Measurements from ENCODE around the gene SPIN2A.
"Not testable (repeated sequence)": the region's sequence is repeated elsewhere in the genome, so short reads cannot be mapped to it uniquely, and the experiment has no call there.

Gene SPIN2A

DNA sequence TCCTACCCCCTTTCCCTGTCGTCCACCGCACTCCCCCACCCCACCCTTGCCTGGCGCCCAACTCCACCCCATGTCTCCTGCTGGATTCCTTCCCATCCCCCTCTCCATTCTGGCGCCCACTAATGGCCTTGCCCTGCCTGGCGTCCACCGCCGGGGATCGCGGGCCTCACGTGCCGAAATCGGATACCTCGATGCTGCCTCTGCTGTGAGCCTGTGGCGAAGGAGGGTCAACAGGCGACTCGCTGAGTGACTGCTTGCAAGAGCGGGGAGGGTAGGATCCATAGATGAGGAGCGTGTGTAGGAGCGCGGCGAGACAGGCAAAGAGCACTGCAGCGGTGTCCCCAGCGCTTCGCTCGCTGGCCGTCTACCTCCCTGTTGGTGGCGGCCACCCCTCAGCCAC lies at the start of gene SPIN2A:
TSS of gene SPIN2A (minus strand) at position 325 of the 400 bp plus-strand sequence. CDS start 800 bp downstream, outside the sequence.
- H3K4me3 ChIP-seq (ENCODE audit: low read depth, low read length): not testable (repeated sequence)

DNA sequence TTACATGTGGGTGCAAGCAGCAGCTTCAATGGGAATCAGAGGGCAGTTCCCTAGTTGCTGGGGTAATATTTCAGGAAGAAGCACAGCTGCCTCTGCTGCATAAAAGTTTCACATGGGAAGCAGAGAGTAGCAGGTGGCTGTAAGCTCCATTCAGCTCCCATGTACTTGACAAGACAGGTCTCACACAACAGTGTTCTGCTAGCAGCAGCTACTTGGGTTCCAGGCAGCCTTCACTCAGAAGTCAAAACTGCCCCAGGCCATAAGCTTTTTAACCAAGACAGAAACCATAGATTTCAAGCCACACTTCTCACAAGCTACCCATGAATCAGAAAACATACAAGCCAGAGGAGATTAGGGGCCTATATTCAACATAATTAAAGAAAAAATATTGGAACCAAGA lies 41.4 kb upstream of the SPIN2A start:
- no peak overlapping the region for H3K4me3 ChIP-seq (ENCODE audit: low read depth, low read length)
- TF ChIP-seq, protein P1, sequence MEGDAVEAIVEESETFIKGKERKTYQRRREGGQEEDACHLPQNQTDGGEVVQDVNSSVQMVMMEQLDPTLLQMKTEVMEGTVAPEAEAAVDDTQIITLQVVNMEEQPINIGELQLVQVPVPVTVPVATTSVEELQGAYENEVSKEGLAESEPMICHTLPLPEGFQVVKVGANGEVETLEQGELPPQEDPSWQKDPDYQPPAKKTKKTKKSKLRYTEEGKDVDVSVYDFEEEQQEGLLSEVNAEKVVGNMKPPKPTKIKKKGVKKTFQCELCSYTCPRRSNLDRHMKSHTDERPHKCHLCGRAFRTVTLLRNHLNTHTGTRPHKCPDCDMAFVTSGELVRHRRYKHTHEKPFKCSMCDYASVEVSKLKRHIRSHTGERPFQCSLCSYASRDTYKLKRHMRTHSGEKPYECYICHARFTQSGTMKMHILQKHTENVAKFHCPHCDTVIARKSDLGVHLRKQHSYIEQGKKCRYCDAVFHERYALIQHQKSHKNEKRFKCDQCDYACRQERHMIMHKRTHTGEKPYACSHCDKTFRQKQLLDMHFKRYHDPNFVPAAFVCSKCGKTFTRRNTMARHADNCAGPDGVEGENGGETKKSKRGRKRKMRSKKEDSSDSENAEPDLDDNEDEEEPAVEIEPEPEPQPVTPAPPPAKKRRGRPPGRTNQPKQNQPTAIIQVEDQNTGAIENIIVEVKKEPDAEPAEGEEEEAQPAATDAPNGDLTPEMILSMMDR (IDR thresholded peaks at IDR 0.05; ENCODE audit: low read depth, low read length): no peak

DNA sequence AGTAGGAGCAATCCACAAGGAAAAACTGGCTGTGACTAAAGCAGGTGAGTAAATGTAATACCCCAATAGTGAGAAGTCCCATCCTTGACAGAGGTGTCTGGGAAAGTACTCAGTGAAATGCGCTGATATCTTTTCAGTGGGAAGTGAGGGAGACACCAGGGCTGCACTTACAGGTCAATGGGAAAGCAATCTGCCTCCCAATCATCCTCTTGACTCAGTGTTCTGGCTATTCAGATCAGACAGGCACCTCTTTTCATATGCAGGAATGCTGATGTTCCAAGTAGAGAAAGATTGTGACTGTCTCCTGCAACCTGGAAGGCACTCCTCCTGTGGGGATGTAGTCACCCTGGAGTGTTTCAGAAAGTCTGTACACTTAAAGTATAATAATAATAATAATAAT lies 39.9 kb upstream of the SPIN2A start:
- TF ChIP-seq, protein P1 (IDR thresholded peaks at IDR 0.05; ENCODE audit: low read depth, low read length): no peak
- no peak overlapping the region for H3K4me3 ChIP-seq (ENCODE audit: low read depth, low read length)

DNA sequence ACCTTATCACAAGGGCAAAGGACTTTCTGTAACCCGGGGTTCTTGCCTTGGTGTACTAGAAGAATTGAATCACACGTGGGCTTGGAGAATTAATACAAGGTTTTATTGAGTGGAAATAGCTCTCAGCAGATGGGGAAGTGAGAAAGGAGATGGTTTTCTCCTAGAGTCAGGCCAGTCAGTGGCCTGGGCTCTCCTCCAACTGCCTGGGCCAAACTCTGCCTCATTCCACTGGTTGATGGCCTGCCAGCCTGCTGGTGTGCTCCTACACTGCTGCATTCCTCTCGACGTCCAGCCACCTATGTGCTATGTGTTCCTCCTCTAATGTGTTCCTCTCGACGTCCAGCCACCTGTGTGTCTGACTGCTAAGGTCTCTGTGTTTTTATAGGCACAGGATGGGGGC lies 35.3 kb upstream of the SPIN2A start:
- TF ChIP-seq, protein P1 (IDR thresholded peaks at IDR 0.05; ENCODE audit: low read depth, low read length): no peak

DNA sequence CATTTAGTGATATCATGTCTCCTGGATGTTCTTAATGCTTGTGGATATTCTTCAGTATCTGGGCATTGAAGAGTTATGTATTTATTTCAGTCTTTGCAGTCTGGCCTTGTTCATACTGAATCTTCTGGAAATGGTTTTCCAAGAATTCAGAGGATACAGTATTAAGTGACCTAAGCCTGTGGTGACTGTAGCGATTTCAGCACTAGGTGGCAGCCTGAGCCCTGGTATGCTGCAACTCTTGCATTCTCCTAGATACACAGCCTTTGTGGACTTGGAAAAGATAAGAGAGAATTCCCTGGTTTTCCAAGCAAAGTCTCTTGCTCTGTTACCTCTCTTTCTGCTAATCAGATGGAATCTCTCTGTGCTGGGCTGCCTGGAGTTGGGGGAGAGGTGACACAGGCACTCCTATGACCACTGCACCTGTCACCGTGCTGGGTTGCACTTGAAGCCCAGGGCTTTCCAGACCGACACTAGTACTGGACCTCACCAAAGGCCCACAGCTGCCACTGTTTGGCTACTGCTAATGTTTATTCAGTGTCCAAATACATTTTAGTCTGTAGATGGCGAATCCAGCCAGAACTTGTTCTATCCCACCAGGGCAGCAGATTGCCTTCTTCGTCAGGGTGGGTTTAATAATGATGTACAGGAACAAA lies 19.3 kb upstream of the SPIN2A start:
- TF ChIP-seq, protein P1 (IDR thresholded peaks at IDR 0.05; ENCODE audit: low read depth, low read length): no peak
- no peak overlapping the region for H3K4me3 ChIP-seq (ENCODE audit: low read depth, low read length)

More for the DNA sequence above, 35.3 kb upstream of the SPIN2A start:
- H3K4me3 ChIP-seq (ENCODE audit: low read depth, low read length): no peak overlapping the region

DNA sequence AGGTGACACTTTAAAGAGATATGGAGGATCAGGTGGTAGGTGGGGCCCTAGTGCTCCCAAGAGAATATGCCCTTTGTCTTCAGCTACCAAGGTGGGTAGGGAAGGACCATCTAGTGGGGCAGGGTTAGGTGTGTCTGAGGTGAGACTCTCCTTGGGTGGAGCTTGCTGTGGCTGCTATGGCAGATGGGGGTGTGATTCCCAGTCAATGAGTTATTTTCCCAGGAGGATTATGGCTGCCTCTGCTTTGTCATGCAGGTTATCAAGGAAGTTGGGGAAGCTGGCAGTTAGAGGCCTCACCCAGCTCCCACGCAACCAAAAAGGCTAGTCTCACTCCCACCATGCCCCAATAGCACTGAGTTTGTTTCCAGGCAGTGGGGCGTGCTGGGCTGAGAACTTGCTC lies 18.0 kb upstream of the SPIN2A start:
- no peak overlapping the region for H3K4me3 ChIP-seq (ENCODE audit: low read depth, low read length)
- TF ChIP-seq, protein P1 (IDR thresholded peaks at IDR 0.05; ENCODE audit: low read depth, low read length): no peak

DNA sequence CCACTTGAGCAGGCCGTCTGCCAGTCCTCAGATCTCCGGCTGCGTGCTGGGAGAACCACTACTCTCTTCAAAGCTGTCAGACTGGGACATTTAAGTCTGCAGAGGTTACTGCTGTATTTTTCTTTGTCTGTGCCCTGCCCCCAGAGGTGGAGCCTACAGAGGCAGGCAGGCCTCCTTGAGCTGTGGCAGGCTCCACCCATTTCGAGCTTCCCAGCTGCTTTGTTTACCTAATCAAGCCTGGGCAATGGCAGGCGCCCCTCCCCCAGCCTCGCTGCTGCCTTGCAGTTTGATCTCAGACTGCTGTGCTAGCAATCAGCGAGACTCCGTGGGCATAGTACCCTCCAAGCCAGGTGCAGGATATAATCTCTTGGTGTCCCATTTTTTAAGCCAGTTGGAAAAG lies 15.0 kb upstream of the SPIN2A start:
- not testable (repeated sequence) for H3K4me3 ChIP-seq (ENCODE audit: low read depth, low read length)

DNA sequence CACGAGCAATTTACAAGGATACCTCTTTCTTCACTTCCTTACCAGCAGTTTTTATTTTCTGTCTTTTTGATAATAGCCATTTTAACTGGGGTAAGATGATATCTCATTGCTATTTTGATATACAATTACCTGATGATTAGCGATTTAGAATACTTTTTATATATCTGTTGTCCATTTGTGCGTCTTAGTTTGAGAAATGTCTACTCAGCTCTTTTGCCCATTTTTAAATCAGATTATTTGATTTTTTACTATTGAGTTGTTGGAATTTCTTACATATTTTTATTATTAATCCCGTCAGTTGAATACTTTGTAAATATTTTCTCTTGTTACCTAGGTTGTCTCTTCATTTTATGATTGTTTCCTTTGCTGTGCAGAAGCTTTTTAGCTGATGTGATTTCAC lies 1.5 kb upstream of the SPIN2A start:
- H3K4me3 ChIP-seq (ENCODE audit: low read depth, low read length): no peak overlapping the region
- TF ChIP-seq, protein P1 (IDR thresholded peaks at IDR 0.05; ENCODE audit: low read depth, low read length): no peak
